Astrocyte (in vitro differentiated cells and primary cell): ENCODE results near the gene ITGA3. TPM values are rescaled to one million over a fixed set of nuclear protein-coding genes. Genes with fewer than 3 reads are reported as not detected.

ENCODE experiments used
- DNase-seq: peaks from one replicate; pipeline ENCODE4 v3.0.0-alpha.2; 2010; ENCODE audit warnings: low read depth
- FAIRE-seq: peaks from 2 replicates; lab custom pipeline; 2011; peaks lifted over from hg19 to GRCh38; lab: Jason Lieb, UNC
- H2AFZ ChIP-seq: 2 replicates; pipeline ENCODE4 v1.6.0; 2012; ENCODE audit warnings: low read depth, low read length, inconsistent platforms
- H3K27ac ChIP-seq: 2 replicates; pipeline ENCODE4 v1.5.1; 2011; ENCODE audit warnings: low read depth, low read length, inconsistent platforms
- H3K27me3 ChIP-seq: 2 replicates; pipeline ENCODE4 v1.6.0; 2011; ENCODE audit warnings: low read length, inconsistent platforms; ENCODE audit not compliant: insufficient read depth
- H3K36me3 ChIP-seq: 2 replicates; pipeline ENCODE4 v1.5.1; 2011; ENCODE audit warnings: low read length, inconsistent platforms; ENCODE audit not compliant: insufficient read depth
- H3K4me1 ChIP-seq: 2 replicates; pipeline ENCODE4 v1.5.1; 2011; ENCODE audit warnings: low read length, inconsistent platforms; ENCODE audit not compliant: insufficient read depth
- H3K4me2 ChIP-seq: 2 replicates; pipeline ENCODE4 v1.6.0; 2012; ENCODE audit warnings: low read length, inconsistent platforms
- H3K4me3 ChIP-seq: 2 replicates; pipeline ENCODE4 v1.5.1; 2011; ENCODE audit warnings: low read depth, mild to moderate bottlenecking, low read length, inconsistent platforms; ENCODE audit not compliant: insufficient read depth
- H3K79me2 ChIP-seq: 2 replicates; pipeline ENCODE4 v1.6.0; 2012; ENCODE audit warnings: mild to moderate bottlenecking, low read length, inconsistent platforms; ENCODE audit not compliant: insufficient read depth
- H3K9ac ChIP-seq: 2 replicates; pipeline ENCODE4 v1.6.0; 2012; ENCODE audit warnings: mild to moderate bottlenecking, low read length, inconsistent platforms
- H3K9me3 ChIP-seq: 2 replicates; pipeline ENCODE4 v1.5.1; 2012; ENCODE audit warnings: low read depth, mild to moderate bottlenecking, low read length, inconsistent platforms; ENCODE audit not compliant: insufficient read depth
- H4K20me1 ChIP-seq: 2 replicates; pipeline ENCODE4 v1.6.0; 2012; ENCODE audit warnings: low read length, inconsistent platforms; ENCODE audit not compliant: insufficient read depth
- H3K27ac Mint-ChIP-seq: one replicate; pipeline ENCODE4 v1.8.0; 2021; ENCODE audit warnings: mild to moderate bottlenecking, mixed read lengths; ENCODE audit not compliant: unreplicated experiment
- H3K27me3 Mint-ChIP-seq: one replicate; pipeline ENCODE4 v1.8.0; 2021; ENCODE audit warnings: low read depth, mixed read lengths; ENCODE audit not compliant: unreplicated experiment
- H3K36me3 Mint-ChIP-seq: one replicate; pipeline ENCODE4 v1.8.0; 2021; ENCODE audit warnings: low read depth, mixed read lengths; ENCODE audit not compliant: unreplicated experiment
- H3K4me1 Mint-ChIP-seq: one replicate; pipeline ENCODE4 v1.8.0; 2021; ENCODE audit warnings: low read depth, mixed read lengths; ENCODE audit not compliant: unreplicated experiment
- H3K4me3 Mint-ChIP-seq: one replicate; pipeline ENCODE4 v1.8.0; 2021; ENCODE audit warnings: mild to moderate bottlenecking, moderate library complexity, mixed read lengths; ENCODE audit not compliant: unreplicated experiment
- H3K9me3 Mint-ChIP-seq: one replicate; pipeline ENCODE4 v1.8.0; 2021; ENCODE audit warnings: mild to moderate bottlenecking, mixed read lengths; ENCODE audit not compliant: unreplicated experiment
- EZH2 ChIP-seq: IDR thresholded peaks from 2 replicates; pipeline ENCODE4 v1.6.1; 2012; ENCODE audit warnings: mild to moderate bottlenecking, low read length, inconsistent platforms; ENCODE audit not compliant: insufficient read depth
- total RNA-seq: library from RNA; stranded (reverse); gene quantifications from 2 replicates; pipeline ENCODE4 v1.2.1, GENCODE V29; 2021
- TF ChIP-seq, protein P1 (sequence below): IDR thresholded peaks from 2 replicates; pipeline ENCODE4 v1.5.1; 2011; ENCODE audit warnings: low read depth, mild to moderate bottlenecking, inconsistent platforms, low read length, moderate library complexity; ENCODE audit not compliant: insufficient read depth

ITGA3 gene
- total RNA-seq, 1 donor from 2014 or later: 319 TPM

DNA sequence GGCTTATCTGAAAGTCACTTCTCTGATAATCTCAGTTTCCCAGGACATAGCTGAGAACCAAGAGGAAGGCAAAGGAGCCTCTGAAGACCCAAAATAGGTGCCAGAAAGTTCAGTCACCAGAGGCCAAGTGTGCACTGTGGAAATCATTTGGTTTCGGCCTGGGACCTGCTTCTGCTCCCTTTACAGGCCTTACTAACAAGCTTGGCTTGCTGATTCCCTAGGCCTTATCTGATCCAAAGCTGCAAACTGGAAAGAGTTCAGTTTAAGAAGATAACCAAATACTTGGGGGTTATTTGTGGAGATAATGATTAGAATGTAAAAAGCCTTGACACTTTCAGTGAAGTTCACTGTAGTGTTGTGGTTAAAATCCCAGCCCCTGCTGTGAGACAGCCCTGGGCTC, 17.0 kb downstream of the ITGA3 start:
- H3K27me3 Mint-ChIP-seq: no peaks in the 10 kb centered on the region
- H3K4me3 ChIP-seq: no peak overlapping the region
- no peak overlapping the region for H3K4me3 Mint-ChIP-seq
- peaks cover 34% of the 10 kb centered on the region for H3K36me3 Mint-ChIP-seq
- H2AFZ ChIP-seq: no peak overlapping the region
- no peak overlapping the region for H3K27ac Mint-ChIP-seq
- no peak overlapping the region for H3K4me2 ChIP-seq
- no peaks in the 10 kb centered on the region for H3K9me3 ChIP-seq
- FAIRE-seq: no peak
- H3K4me1 Mint-ChIP-seq: peaks cover 7% of the 10 kb centered on the region
- H3K79me2 ChIP-seq: peaks cover 72% of the 10 kb centered on the region
- no peaks in the 10 kb centered on the region for H3K27me3 ChIP-seq
- H3K9me3 Mint-ChIP-seq: peaks cover 2% of the 10 kb centered on the region
- H3K27ac ChIP-seq: no peak overlapping the region
- TF ChIP-seq, protein P1, sequence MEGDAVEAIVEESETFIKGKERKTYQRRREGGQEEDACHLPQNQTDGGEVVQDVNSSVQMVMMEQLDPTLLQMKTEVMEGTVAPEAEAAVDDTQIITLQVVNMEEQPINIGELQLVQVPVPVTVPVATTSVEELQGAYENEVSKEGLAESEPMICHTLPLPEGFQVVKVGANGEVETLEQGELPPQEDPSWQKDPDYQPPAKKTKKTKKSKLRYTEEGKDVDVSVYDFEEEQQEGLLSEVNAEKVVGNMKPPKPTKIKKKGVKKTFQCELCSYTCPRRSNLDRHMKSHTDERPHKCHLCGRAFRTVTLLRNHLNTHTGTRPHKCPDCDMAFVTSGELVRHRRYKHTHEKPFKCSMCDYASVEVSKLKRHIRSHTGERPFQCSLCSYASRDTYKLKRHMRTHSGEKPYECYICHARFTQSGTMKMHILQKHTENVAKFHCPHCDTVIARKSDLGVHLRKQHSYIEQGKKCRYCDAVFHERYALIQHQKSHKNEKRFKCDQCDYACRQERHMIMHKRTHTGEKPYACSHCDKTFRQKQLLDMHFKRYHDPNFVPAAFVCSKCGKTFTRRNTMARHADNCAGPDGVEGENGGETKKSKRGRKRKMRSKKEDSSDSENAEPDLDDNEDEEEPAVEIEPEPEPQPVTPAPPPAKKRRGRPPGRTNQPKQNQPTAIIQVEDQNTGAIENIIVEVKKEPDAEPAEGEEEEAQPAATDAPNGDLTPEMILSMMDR: no peak
- TF ChIP-seq EZH2: no peak
- peaks cover 74% of the 10 kb centered on the region for H4K20me1 ChIP-seq
- H3K36me3 ChIP-seq: peaks cover 62% of the 10 kb centered on the region
- no peak overlapping the region for H3K9ac ChIP-seq
- H3K4me1 ChIP-seq: no peaks in the 10 kb centered on the region
- DNase-seq: peak; percentile 44

DNA sequence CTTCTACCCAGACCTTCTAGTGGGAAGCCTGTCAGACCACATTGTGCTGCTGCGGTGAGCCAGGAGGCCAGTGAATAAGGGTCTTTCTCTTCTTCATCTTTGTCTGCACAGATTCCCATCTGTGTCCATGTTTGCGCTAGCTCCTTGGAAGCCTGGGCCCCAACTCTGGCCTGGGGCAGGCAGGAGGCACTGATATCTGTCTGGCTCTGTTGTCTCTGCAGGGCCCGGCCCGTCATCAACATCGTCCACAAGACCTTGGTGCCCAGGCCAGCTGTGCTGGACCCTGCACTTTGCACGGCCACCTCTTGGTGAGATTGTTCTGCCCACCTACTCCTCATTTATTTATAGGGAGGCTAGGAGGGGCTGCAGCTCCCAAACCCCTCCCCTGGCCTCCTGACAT, 18.3 kb downstream of the ITGA3 start:
- Histone ChIP-seq H3K27me3 (no peaks in the 10 kb centered on the region), H3K27ac (no peak overlapping the region), H3K9me3 (no peaks in the 10 kb centered on the region), H3K79me2 (peaks cover 65% of the 10 kb centered on the region), H3K4me2 (no peak overlapping the region), H3K9ac (no peak overlapping the region), H4K20me1 (peaks cover 84% of the 10 kb centered on the region), H2AFZ (no peak overlapping the region), H3K4me3 (no peak overlapping the region), H3K4me1 (no peaks in the 10 kb centered on the region), H3K36me3 (peaks cover 70% of the 10 kb centered on the region)
- peak overlapping the region; percentile 62 for H3K4me3 Mint-ChIP-seq
- H3K27me3 Mint-ChIP-seq: no peaks in the 10 kb centered on the region
- peaks cover 7% of the 10 kb centered on the region for H3K4me1 Mint-ChIP-seq
- peaks cover 2% of the 10 kb centered on the region for H3K9me3 Mint-ChIP-seq
- TF ChIP-seq, protein P1: no peak
- TF ChIP-seq EZH2: no peak
- H3K36me3 Mint-ChIP-seq: peaks cover 39% of the 10 kb centered on the region
- peak overlapping the region; percentile 15 for H3K27ac Mint-ChIP-seq
- no peak for FAIRE-seq
- no peak for DNase-seq

DNA sequence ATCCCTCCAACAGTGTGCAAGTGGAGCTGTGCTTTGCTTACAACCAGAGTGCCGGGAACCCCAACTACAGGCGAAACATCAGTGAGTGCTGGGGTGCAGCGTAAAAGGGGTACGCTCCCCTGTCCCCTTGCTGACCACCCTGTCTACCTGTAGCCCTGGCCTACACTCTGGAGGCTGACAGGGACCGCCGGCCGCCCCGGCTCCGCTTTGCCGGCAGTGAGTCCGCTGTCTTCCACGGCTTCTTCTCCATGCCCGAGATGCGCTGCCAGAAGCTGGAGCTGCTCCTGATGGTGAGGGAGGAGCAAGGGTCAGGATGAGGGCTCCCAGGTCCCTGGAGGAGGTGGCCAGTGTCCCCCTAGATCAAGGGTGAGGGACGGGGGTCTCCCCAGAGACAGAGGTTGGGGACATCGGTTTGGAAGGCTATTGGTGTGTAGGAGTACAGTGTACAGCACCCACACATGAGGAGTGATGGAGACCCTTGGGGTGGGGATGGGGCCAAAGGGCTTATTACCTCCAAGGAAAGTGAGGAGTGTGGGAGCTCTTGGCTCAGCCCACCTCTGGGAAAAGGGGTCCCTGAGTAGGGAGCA, 19.6 kb downstream of the ITGA3 start:
- Histone ChIP-seq H3K9ac (no peak overlapping the region), H3K4me3 (no peak overlapping the region), H3K27me3 (no peaks in the 10 kb centered on the region), H3K4me1 (no peaks in the 10 kb centered on the region), H3K36me3 (peaks cover 74% of the 10 kb centered on the region), H2AFZ (no peak overlapping the region), H3K79me2 (peaks cover 62% of the 10 kb centered on the region), H3K9me3 (no peaks in the 10 kb centered on the region), H4K20me1 (peaks cover 92% of the 10 kb centered on the region), H3K27ac (no peak overlapping the region), H3K4me2 (no peak overlapping the region)
- TF ChIP-seq, protein P1: no peak
- TF ChIP-seq EZH2: no peak
- no peak overlapping the region for H3K4me3 Mint-ChIP-seq
- peaks cover 7% of the 10 kb centered on the region for H3K4me1 Mint-ChIP-seq
- peaks cover 2% of the 10 kb centered on the region for H3K9me3 Mint-ChIP-seq
- DNase-seq (no peak), FAIRE-seq (no peak)
- H3K27me3 Mint-ChIP-seq: no peaks in the 10 kb centered on the region
- H3K27ac Mint-ChIP-seq: no peak overlapping the region
- H3K36me3 Mint-ChIP-seq: peaks cover 39% of the 10 kb centered on the region
